ENCODE measurements around the gene ELFN2.

DNA sequence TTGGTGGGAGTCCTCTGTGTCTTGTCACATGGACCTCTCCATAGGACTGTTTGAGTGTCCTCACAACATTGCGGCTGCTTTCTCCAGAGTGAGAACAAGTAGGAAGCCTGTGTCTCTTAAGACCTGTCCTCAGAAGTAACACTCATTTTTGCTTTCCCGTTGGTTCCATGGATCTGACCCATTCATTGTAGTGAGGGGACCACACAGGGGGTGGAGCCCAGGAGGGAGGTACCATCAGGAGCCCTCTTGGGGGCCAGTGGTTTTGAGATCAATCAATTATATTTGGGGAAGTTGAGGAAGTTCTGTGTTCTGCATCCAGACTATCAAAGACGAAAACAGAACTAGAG lies 5.4 kb upstream of the ELFN2 start:
- no peak for TF ChIP-seq EZH2phosphoT487 (IDR thresholded peaks at IDR 0.05; ENCODE audit: borderline replicate concordance, low read length)
- TF ChIP-seq, protein P1, sequence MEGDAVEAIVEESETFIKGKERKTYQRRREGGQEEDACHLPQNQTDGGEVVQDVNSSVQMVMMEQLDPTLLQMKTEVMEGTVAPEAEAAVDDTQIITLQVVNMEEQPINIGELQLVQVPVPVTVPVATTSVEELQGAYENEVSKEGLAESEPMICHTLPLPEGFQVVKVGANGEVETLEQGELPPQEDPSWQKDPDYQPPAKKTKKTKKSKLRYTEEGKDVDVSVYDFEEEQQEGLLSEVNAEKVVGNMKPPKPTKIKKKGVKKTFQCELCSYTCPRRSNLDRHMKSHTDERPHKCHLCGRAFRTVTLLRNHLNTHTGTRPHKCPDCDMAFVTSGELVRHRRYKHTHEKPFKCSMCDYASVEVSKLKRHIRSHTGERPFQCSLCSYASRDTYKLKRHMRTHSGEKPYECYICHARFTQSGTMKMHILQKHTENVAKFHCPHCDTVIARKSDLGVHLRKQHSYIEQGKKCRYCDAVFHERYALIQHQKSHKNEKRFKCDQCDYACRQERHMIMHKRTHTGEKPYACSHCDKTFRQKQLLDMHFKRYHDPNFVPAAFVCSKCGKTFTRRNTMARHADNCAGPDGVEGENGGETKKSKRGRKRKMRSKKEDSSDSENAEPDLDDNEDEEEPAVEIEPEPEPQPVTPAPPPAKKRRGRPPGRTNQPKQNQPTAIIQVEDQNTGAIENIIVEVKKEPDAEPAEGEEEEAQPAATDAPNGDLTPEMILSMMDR (IDR thresholded peaks at IDR 0.05; ENCODE audit: low read depth, low read length, poor library complexity, severe bottlenecking): no peak

All from DOHH2 (cell line).